Thyroid gland (tissue), 4 donors: ENCODE data around the gene SLCO2A1.

Experiments
- CTCF ChIP-seq, 6 experiments: fragments of 200-600 bp in 3 of 6; fragments of 450-650 bp in 3 of 6; sonication (generic) in 3 of 6; IDR thresholded peaks; one replicate each; pipeline ENCODE4 v1.5.1; 2016 to 2019; ENCODE audit warnings: antibody characterized with exemption in 6 of 6, mild to moderate bottlenecking in 2 of 6, inconsistent platforms in 1 of 6, moderate library complexity in 1 of 6
- POLR2A ChIP-seq, 2 donors: fragments of 450-650 bp; IDR thresholded peaks; one replicate each; pipeline ENCODE4 v1.6.1; 2017; ENCODE audit warnings: antibody characterized with exemption in 2 of 2, mild to moderate bottlenecking in 2 of 2, moderate library complexity in 1 of 2

GRCh38 chr3:134039161-134039862 lies 9.6 kb upstream of the SLCO2A1 start:
- TF ChIP-seq POLR2A (IDR thresholded peaks at IDR 0.05): no peak
- TF ChIP-seq CTCF (IDR thresholded peaks at IDR 0.05): no peak
